GM18526 (cell line): Measurements from ENCODE around the gene KRT1.

Source experiments
- POLR2A ChIP-seq: IDR thresholded peaks from 3 replicates; pipeline ENCODE4 v1.6.1; 2011; ENCODE audit not compliant: insufficient read length; ENCODE audit errors: extremely low read depth

Gene KRT1

DNA sequence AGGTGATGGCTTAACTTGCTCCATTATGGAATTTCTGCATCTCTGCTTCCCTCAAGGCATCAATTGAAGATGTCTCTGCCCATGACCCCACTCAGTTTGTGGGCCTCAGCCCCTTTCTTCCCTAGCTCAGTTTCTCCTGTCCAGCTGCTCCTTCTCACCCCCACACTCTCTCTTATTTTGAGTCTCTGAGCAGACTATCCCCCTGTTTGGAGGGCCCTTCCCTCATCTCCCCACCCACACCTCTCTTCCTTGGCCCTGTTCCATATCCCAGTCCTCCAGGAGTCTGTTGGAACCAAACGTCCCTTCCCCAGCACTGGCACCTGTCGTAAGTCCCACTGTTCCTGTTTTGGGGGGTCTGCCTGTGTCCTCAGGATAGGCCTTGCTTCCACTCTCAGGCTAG, 8.3 kb upstream of the KRT1 start:
- TF ChIP-seq POLR2A = no peak

DNA sequence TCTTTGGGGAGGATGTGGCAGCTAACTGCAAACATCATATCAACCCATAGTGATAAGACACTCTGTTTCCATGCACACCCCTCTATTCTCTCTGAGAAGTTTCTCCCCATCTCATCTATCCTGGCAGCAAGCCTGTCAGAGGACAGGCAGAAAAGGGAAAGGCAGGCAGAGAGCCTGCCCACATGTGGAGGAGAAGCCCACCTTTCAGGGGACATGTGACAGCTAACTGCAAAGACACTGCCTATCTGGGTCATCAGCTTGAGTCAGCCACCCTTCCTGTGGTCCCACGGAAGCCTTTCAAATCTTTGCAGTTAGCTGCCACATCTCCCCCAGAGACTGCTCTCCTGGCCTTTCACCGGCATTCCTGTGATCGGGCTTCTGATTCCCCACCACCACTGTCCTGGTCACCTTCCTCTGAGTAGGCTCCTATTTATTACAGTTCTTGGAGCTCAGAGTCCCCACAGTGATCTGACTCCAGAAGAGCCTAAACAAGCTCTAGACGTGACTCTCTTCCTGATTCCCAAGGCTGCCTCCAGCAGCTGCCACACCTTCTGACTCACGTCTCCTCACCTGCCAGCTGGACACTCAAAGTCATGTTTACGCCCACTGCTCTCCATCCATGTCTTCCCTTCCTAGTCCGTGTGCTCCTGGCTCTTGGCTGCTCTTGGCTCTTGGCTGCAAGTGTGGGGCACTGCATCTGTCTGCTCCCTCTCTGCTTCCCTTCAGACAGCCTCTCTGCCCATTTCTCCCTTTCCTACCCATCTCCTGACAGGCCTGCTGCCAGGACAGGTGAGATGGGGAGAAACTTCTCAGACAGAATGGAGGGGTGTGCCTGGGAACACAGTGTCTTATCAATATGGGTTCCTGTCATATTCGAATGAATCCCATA, 7.5 kb upstream of the KRT1 start:
- TF ChIP-seq POLR2A = no peak

DNA sequence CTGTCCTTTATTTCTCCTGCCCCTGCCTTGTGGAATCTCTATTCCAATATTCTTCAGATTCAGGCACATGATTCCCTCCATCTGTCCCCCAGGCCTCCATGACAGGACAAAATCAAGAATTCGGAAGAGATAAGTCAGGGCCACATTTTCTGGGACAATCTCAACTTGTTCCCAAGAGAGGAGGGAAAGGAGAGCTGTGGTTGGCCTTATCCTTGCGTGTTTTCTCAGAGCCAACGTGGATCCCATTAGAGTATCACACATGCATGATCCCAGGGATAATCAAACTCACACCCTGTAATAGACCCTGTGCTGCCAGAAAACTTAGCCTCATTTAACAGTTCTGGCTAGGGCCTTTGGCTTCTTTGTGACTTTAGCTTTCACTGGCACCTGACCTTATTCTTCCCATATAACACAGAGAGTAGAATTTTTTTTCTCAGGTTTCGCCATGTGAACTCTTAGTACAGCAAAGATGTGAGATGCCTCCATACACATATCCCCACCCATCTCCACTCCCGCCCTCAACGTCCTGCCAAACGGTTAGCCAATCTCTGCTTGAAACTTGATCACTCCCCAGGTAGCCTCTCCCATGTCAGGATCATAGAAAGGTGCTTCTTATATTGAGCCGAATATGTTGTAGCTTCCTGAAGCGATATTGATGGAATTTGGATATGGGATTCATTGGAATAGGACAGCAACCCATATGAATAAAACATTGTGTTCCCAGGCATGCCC, 6.7 kb upstream of the KRT1 start:
- TF ChIP-seq POLR2A = no peak

DNA sequence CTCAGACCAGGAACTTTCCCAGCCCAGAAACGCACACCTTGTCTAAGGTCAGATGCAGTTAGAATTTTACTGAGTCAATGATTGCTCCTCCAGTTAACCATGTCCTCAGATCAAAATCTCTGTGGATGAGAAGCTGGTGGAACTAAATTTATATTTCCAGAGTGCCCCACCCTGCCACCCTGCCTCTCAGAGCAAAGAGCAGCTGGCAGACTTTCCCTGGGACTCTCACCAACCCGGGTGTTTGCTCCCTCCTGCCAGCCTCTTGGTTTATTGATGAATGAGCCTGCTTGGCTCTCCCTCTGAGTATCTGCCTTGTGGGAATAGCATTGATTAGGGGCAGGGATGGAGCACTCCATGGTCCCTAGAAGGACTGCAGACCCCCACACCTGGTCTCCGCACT, 5.9 kb upstream of the KRT1 start:
- no peak for TF ChIP-seq POLR2A

DNA sequence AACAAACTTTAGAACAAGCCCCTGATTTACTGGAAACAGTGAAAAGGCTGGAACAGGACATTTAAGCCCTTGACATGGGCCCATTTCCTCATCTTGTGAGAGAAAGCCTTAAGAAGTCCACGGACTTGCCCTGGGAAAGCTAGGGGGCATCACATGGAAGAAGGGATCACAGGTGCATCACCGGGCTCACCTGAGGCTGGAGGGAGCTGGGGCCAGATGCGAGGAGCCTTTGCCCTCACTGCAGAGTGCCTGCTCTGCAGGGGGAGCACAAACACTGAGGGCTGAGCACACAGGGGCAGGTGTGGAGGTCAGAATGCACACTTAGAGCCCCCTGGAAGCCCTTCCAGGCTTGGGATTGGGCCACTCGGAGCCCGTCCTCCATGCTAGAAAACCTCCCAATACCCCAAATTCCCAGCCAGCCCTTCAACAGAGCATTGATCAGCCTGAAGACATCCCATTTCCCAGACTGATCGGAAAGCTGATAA, 5.2 kb upstream of the KRT1 start:
- TF ChIP-seq POLR2A = no peak

DNA sequence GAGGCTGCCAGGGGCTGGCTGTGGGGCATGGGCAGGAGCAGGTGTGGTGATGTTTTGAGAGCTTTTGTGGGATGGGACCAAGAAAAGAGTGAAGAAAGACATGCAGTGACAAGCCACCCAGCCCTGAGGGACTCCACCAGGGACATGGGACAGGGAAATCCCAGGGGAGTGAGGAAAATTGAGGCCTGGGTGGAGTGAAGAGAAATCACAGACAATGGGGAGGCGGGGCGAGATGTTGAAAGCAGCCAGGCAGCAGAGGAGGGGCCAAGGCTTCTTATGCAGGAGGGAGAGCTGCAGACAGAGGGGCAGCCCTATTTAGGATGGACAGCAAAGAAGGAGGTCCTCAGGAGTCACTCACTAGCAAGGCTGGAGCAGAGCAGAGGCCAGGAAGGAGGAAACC, 4.2 kb upstream of the KRT1 start:
- TF ChIP-seq POLR2A = no peak

DNA sequence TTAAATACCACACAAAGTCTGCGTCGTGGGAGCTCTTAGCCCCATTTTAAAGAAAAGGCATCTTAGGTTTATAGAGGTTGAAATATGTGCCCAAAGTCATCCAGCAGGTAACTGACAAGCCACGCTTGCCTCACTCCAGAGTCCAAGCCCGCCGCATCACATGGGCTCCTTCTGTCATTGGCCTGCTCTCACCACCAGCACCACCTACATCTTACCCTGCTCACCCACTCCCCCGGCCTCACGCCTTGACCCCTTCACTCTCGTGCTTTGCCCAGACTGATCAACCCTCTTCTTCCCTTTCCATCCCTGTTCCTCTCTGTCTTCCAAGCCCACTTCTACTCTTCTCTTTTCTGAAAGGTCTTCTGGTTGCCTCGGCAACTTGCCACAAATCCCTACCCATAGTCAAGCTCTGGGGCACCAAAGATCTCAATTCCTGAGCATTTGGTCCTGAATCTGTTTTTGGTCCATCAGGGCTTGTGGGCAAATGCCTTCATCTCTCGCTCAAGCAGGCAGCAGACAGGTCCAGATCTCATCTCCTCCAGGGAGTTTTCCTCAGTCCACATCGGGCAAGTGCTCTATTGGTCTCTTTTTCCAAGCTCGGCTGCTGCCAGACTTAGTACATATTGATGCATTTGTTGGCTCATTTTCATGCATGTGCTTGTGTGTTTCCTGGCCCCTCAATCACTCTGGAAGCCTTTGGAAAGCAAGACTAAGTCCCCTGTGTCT, 3.5 kb upstream of the KRT1 start:
- no peak for TF ChIP-seq POLR2A

DNA sequence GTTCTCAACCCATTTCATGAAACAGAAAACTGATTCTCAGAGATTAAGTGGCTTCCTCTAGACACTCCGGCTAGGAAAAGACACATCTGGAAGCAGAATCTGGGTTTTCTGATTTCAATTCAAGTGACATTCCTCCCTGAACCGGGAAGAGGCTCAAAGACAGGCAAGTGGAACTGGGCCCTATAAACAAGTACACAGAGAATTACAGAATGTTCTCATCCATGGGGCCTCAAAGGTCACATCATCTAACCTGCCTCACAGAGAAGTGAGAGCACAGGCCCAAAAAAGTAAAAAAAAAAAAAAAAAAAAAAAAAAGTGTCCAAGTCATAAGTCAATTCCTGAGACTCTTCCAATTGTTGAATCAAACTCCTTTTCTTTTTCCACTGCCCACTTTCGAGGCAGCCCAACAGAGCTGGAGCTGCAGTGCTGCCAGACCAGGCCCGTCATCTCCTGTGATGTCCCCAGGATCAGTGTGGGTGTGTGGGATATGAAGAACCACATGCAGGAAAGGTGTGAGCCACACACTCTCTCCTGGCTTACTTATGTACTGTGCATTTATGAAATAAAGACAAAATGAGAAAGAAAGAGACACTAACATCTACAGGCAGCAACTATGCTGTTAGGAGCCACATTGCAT, 2.8 kb upstream of the KRT1 start:
- no peak for TF ChIP-seq POLR2A

DNA sequence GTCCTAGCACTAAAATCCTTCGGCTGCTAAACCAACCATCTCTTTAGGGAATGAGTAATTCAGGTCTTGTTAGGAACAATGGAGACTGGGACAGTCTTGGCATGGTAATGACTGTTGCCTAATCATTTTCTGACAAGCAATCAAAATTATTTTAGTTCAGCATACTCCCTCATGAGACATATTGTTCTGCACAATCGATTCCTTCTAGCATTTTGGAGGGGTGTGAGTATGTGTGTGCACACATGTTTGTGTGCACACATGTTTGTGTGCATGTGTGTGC, 2.1 kb upstream of the KRT1 start:
- no peak for TF ChIP-seq POLR2A

DNA sequence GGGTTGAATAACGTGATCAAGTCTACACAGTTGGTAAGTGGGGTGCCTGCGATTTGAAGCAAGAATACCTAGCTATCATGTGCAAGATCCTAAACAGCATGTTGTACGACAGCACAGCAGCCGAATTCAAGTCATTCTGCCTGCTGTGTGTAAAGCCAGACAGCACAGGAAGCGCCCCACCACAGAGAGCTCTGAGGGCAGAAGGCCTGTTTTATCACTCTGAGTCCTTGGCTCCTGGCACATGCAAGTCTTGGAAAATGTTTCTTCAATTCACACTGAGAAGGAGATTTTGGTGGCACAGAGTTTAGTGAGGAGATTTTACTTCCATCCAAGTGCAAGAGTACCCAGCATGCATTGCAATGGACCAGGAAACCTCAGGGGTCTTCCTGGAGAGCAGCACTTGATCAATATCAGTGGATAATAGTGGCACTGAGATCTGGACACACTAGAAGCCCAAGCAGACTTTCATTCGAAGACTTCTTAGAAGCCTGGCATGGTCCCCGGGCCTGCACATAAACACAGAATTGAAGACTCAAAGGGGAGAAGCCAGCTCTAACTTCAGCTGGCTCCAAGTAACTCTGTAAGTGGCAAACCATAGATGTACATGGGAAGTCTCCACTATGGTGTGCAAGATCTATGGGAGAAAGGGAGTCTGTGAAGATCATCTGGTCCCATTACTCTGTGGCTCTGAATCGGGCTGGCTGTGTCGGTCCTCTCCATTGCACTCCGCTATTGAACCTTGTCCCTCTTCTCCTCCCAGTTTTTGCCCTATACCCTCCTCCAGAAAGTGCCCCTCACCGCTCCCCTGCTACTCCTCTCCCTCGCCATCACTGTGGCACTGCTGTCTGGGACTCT, 1.5 kb upstream of the KRT1 start:
- TF ChIP-seq POLR2A = no peak

DNA sequence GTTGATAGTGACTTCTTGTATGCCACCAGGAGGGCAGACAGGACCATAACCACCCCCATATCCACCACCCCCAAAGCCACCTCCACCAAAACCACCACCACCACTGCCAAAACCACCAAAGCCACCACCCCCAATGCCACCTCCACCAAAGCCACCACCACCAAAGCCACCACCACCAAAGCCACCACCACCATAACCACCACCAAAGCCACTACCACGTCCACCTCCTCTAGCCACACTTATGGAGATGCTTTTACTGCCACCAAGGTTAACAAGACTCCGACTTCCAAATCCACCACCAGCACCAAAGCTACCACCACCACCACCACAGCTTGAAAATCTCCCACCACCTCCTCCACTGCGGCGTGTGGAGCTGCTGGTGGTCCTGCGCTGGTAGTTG, 332 bp downstream of the KRT1 start:
- no peak for TF ChIP-seq POLR2A

DNA sequence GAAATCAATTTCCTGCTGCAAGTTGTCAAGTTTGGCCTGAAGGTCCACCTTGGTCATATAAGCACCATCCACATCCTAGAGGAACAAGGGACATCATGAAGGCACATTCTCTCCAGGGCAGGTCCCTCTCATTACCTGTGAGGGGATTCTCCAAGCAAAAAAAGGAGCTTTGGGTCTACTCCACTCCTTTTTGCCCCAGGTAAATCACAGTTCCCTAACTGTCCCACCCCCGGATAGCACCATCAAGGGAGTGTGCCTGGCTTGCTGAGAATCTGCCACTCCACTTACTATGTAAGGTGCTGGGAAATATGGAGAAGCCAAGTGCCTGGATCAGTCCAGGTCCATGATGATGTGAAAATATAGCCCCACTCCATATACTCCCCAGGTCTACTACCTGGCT, 2.5 kb downstream of the KRT1 start:
- TF ChIP-seq POLR2A = no peak

DNA sequence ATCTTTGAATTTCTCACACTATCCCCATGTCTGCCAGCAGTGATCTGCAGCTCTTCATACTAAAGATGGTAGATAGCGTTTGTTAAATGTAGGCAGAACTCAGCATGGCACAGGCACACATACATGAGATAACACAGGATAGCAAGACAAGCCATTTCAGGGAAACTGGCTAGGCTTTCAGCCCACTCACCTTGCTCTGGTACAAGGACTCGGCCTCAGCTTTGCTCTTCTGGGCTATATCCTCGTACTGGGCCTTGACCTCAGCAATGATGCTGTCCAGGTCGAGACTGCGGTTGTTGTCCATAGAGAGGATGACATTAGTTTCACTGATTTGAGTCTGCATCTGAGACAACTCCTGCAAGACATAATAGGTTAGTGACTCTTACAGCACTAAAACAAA, 3.1 kb downstream of the KRT1 start:
- TF ChIP-seq POLR2A = no peak

DNA sequence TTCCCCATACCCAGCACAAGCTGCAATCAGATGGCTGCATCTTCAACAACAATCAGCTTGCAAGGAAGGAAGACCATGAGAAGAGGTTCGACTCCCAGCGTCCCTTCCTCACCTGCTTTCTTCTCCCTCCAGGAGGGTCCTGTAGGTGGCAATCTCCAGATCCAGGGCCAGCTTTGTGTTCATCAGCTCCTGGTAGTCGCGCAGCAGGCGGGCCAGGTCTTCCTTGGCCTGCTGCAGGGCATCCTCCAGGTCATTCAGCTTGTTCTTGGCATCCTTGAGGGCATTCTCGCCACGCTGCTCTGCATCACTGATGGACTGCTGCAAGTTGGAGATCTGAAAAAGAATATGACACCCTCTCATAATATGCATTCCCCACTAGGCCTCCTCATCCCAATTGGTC, 4.0 kb downstream of the KRT1 start:
- no peak for TF ChIP-seq POLR2A

DNA sequence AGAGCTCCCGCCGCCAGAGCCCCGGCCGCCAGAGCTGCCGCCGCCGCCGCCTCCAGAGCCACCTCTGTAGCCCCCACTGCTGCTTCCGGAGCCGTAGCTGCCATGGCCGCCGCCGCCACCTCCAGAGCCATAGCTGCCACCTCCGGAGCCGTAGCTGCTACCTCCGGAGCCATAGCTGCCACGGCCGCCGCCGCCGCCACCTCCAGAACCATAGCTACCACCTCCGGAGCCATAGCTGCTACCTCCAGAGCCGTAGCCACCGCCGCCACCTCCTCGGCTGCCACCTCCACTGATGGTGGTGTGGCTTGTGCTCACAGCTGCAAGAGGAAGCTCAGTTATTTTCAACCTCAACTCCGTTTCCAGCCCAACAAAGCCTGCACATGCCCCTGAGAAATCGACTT, 4.9 kb downstream of the KRT1 start:
- TF ChIP-seq POLR2A = no peak
